ENCODE results near the gene TNPO1. TPM values are rescaled to one million over a fixed set of nuclear protein-coding genes. Genes with fewer than 3 reads are reported as not detected.
"Not testable (repeated sequence)": the region's sequence is repeated elsewhere in the genome, so short reads cannot be mapped to it uniquely, and the experiment has no call there.

TNPO1 gene
- total RNA-seq, 1 experiment from 2014 or later = 347 TPM

DNA sequence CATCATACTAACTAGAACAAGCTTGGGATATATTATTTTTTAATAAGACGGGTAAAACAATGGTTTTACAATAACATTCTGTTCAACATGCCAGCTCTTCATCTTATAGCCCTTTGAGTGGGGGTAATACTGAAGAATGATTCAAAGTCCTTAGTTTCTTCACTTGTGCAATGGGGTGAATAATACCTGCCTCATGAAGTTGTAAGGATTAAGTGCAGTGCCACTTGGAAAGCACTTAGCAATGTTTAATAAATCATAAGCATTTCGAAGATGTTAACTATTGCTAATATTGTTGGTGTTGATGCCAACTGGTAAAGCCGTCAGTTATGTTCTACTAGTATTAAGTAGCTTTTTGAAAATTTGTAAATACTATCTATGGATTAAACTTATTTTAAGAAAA is 38.0 kb downstream of the TNPO1 start:
- no peak for DNase-seq (ENCODE audit: low spot score)

- no peak for DNase-seq (ENCODE audit: low spot score)
Measured at GRCh38 chr5:72855821-72856220, 39.4 kb downstream of the TNPO1 start.

DNA sequence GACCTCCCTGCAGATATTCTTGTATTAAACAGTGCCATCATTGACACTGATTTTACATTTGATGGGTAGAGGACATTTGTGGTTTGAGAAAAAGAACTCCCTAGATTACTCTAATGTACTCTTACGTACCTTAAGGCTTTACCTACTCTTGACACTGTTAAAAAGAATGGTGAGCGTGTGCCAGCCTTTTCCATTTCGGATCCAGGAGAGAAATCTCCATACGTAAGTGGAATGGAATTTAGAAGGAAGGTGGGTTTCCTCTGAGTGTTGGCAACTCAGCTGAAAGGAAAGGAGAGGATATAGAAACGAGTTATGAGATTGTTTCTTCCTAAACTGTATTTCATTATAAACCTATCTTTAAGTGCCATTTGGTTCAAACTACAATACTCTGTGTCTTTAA is 40.9 kb downstream of the TNPO1 start:
- no peak for DNase-seq (ENCODE audit: low spot score)

GRCh38 chr5:72859127-72859526 is 42.7 kb downstream of the TNPO1 start:
- DNase-seq (ENCODE audit: low spot score) = no peak

DNA sequence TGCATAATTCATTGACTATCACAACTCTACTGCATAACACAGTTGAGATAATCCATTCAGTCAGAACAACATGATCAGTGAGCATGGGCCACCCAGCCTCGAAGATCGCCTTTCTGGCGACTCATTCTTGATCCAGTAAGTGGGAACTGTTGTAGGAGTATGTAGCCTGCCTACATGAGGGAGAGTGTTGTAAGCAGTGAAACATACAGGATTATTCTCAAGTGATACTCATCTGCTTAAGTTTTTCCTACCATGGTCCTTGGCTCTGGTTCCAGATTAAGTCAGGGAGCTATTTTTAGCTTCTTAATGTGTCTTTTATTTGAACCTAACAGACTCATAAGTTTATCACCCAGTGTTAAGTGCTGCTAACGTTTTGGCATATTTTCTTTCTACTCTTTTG is 44.0 kb downstream of the TNPO1 start:
- DNase-seq (ENCODE audit: low spot score) = no peak

GRCh38 chr5:72871366-72872024 is 55.0 kb downstream of the TNPO1 start:
- peak; percentile 16 for DNase-seq (ENCODE audit: low spot score)

GRCh38 chr5:72878854-72879253 is 62.4 kb downstream of the TNPO1 start:
- no peak for DNase-seq (ENCODE audit: low spot score)

DNA sequence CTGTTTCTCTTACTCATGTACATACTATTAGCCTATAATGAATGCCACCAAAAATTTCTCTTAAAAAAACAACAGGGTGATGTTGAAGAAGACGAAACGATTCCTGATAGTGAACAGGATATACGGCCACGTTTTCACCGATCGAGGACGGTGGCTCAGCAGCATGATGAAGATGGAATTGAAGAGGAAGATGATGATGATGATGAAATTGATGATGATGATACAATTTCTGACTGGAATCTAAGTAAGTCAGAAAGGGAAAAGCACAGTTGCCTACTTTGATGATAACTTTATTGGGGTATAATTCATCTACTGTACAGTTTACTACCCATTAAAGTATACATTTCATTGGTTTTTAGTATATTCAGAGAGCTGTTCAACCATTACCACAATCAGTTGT is 66.5 kb downstream of the TNPO1 start:
- DNase-seq (ENCODE audit: low spot score) = no peak

DNA sequence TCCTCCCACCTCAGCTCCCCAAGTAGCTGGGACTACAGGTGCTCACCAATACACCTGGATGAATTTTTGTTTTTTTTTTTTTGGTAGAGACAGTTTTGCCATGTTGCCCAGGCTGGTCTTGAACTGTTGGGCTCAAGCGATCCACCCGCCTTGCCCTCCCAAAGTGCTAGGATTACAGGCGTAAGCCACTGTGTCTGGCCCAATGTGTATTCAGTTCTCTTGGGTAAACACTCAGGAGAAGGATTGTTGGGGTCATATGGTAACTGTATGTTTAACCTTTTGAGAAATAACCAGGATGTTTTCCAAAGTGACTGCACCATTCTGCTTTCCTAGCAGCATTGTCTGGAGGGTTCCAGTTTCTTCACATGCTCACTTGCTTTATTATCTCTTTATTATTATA is 67.4 kb downstream of the TNPO1 start:
- DNase-seq (ENCODE audit: low spot score) = no peak

DNA sequence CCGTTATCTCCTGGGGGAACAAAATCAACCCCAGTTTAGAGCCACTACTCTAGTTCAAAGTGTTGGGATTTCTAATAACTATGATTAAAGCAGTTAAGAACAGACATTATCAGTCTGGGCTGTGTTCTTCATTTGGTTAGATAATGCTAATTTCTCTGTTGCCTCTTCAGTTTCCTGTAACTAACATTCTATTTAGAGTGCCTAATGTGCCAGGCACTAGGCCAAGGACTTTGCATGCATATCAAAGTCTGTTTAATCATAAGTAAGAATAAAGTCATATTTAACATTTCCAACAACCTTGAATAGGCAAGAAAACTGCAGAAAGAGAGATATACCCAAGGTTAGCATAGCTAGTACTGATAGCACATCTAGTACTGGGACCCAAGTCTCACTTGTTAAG is 68.4 kb downstream of the TNPO1 start:
- DNase-seq (ENCODE audit: low spot score) = no peak

DNA sequence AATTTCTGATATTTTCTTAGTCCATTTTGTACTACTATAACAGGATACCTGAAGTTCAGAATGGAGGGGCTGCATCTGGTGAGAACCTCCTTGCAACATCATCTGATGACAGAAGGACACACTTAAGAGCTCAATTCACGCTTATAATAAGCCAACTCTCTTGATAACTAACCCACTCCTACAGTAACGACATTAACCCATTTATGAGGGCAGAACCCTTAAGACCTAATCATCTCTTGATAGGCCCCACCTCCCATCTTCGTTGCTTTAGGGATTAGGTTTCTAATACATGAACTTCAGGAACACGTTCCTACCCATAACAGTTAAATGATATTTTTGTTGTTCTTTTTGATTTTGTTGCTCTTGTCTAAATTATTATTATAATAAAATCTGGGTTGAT is 69.4 kb downstream of the TNPO1 start:
- no peak for DNase-seq (ENCODE audit: low spot score)

DNA sequence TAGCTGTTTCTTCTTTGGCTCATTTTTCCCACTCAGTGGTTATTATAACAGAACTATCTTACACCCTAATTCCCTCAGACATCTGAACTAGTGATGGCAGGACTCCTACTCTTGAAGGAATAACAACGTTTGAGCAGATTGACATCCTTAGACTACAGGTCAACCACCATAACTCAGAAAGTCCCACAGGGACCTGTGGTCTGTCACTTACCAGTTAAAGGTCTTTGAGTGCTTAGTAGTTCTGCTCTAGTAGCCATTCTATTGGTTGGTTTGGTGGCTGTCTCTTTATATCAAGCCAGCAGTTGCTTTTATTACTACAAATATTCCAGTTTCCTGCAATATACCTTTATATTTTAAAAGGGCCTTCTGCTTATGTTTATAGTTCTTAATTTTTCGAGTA is 72.1 kb downstream of the TNPO1 start:
- no peak for DNase-seq (ENCODE audit: low spot score)

GRCh38 chr5:72889324-72889723 is 72.9 kb downstream of the TNPO1 start:
- DNase-seq (ENCODE audit: low spot score) = no peak

DNA sequence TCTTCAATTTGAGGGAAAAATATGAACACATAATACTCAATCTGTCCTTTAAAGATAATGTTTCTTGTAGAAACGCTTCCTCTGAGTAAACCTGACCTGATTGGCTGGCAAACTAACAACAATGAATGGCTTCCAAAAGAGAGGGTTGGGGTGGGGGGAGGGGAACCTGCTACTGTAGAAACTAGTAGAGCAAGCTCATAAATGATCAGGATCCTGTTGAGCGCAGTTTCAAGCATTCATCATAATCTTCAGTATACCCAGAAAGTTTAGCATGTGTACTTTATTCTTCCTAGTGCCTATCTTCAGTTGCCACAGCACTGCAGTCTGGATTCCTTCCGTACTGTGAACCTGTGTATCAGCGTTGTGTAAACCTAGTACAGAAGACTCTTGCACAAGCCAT is 76.4 kb downstream of the TNPO1 start:
- DNase-seq (ENCODE audit: low spot score) = no peak

- DNase-seq (ENCODE audit: low spot score) = no peak
Measured at GRCh38 chr5:72895758-72896157, 79.3 kb downstream of the TNPO1 start.

GRCh38 chr5:72906806-72907205 is 90.3 kb downstream of the TNPO1 start:
- DNase-seq (ENCODE audit: low spot score) = no peak

DNA sequence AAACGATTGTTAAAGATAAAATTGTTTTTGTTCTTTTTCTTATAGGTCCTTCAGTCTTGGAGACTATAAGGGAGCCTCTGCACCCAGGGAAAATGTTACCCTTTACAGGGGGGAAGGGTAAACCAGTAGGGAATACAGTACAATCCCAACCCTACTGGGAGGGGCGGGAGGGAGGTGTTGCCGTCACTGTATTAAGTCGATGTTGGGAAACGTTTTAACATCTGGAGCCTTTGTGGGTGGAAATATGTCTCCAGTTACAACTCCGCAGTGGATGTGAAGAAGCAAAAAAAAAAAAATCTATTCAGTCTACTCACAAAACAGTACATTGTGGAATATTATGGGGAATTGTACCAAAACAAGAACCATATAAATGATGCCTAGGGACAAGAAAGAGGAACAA is 92.2 kb downstream of the TNPO1 start:
- no peak for DNase-seq (ENCODE audit: low spot score)

GRCh38 chr5:72917371-72917776 is 100.9 kb downstream of the TNPO1 start:
- no peak for DNase-seq (ENCODE audit: low spot score)

DNA sequence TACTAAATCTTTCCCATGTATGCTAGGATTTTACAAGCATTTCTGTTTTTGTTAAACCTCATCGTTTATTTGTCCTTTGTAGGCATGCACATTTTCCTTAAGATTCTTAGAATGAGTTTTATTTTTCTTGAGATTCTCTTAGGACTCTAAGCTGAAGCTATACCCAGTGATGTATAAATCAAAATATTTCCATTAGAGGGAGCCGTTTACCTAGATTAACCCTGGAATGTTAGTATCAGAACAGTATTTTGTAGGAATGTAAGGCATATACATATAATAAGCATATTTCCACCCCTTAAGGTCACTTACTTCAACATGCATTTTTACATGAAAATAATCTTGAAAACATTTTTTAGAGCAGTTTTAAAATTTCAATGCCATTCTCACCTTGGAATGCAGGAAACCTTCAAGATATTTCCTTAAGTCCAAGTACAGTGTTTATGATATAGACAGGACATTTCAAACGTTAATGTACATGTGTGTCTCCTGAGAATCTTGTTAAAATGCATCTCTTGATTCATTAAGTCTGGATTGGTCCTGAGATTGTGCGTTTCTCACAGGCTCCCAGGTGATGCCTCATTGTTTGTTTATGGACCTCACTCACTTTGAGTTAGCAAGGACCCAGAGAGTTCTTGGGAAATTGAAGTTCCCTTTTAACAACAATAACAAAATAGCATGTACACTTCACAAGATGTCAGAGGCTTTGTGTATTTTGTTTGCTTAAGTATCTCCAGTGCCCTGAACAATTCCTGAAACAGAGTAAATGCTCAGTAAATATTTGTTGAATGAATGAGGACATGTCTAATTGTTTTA is 104.4 kb downstream of the TNPO1 start:
- DNase-seq (ENCODE audit: low spot score) = peak; percentile 51

DNA sequence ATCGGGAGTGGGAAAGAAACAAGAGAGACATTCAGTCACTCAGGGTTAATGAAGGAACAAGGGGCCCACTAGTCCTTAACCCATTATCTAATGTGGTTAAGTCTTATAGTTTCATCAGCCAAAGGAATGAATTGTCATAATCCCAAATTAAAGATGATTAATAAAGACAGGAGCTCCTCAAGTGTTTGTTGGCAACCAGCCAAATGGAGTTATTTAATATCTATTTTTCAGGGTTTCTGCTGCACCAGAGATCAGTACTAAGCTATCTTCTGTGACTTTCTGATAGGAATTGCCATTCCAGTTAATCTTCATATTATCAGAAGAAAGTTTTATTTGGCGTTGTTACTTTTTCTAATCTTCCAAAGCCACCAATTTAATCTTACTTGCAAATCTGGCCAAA is 105.4 kb downstream of the TNPO1 start:
- DNase-seq (ENCODE audit: low spot score) = no peak

GRCh38 chr5:72922422-72922821 is 106.0 kb downstream of the TNPO1 start:
- DNase-seq (ENCODE audit: low spot score) = no peak

GRCh38 chr5:72925336-72926010 is 109.0 kb downstream of the TNPO1 start:
- DNase-seq (ENCODE audit: low spot score) = no peak

DNA sequence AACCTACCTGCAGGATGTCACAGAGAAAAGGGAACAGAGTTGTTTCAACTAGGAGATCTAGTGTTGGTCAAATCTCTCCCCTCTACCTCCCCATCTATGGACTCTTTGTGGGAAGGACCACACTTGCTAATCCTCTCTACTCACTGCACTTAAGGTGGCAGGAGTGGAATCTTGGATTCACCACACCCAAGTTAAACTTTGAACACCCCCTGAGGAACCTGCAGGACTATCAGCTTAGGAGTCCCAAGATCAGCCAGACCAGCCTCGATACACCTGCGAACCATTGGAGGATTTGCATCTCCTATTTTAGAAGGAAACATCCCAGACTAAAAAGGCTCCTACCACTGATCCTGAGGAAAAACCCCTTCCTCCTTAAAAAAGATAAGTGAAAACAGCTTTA is 116.2 kb downstream of the TNPO1 start:
- not testable (repeated sequence) for DNase-seq (ENCODE audit: low spot score)

All from A172 (cell line).